Stimulated activated CD8-positive, alpha-beta memory T cell treated with anti-CD3 and anti-CD28 coated beads, Interleukin-12 subunit alpha, Interleukin-12 subunit beta, amount 100 ng/mL, for 4 hours (primary cell): ENCODE data around the gene VOPP1.
"Not testable (repeated sequence)": the region's sequence is repeated elsewhere in the genome, so short reads cannot be mapped to it uniquely, and the experiment has no call there.

ENCODE experiments used
- DNase-seq: peaks from one replicate; pipeline ENCODE4 v3.0.0-alpha.2; 2020; ENCODE audit warnings: low read depth

VOPP1 gene

GRCh38 chr7:55486192-55486590 lies 86.1 kb downstream of the VOPP1 start:
- no peak for DNase-seq

- DNase-seq, result no peak
Measured at GRCh38 chr7:55485501-55486191, 86.7 kb downstream of the VOPP1 start.

- DNase-seq, result no peak
Measured at GRCh38 chr7:55484834-55485233, 87.5 kb downstream of the VOPP1 start.

- DNase-seq, result no peak
Measured at GRCh38 chr7:55484241-55484640, 88.1 kb downstream of the VOPP1 start.

GRCh38 chr7:55483046-55483445 lies 89.3 kb downstream of the VOPP1 start:
- no peak for DNase-seq

- no peak for DNase-seq
Measured at GRCh38 chr7:55481155-55481554, 91.1 kb downstream of the VOPP1 start.

- DNase-seq, result no peak
Measured at GRCh38 chr7:55478700-55479099, 93.6 kb downstream of the VOPP1 start.

- DNase-seq, result no peak
Measured at GRCh38 chr7:55477781-55478374, 94.4 kb downstream of the VOPP1 start.

- no peak for DNase-seq
Measured at GRCh38 chr7:55476852-55477780, 95.2 kb downstream of the VOPP1 start.

GRCh38 chr7:55475855-55476803 lies 96.2 kb downstream of the VOPP1 start:
- no peak for DNase-seq

GRCh38 chr7:55474944-55475854 lies 97.1 kb downstream of the VOPP1 start:
- no peak for DNase-seq

- no peak for DNase-seq
Measured at GRCh38 chr7:55473932-55474331, 98.4 kb downstream of the VOPP1 start.

- no peak for DNase-seq
Measured at GRCh38 chr7:55472928-55473725, 99.2 kb downstream of the VOPP1 start.

GRCh38 chr7:55472406-55472805 lies 99.9 kb downstream of the VOPP1 start:
- DNase-seq, result not testable (repeated sequence)

GRCh38 chr7:55471594-55471993 lies 100.7 kb downstream of the VOPP1 start:
- DNase-seq, result not testable (repeated sequence)

- DNase-seq, result no peak
Measured at GRCh38 chr7:55470261-55470660, 102.0 kb downstream of the VOPP1 start.

GRCh38 chr7:55469721-55470120 lies 102.6 kb downstream of the VOPP1 start:
- DNase-seq, result no peak

GRCh38 chr7:55469271-55469681 lies 103.0 kb downstream of the VOPP1 start:
- DNase-seq, result no peak

- DNase-seq, result no peak
Measured at GRCh38 chr7:55468495-55468894, 103.8 kb downstream of the VOPP1 start.
